ENCODE results near the gene TIMM50. TPM values are rescaled to one million over a fixed set of nuclear protein-coding genes. Genes with fewer than 3 reads are reported as not detected.

The TIMM50 gene
- total RNA-seq, 2 experiments from 2014 or later = 103 to 107 TPM

DNA sequence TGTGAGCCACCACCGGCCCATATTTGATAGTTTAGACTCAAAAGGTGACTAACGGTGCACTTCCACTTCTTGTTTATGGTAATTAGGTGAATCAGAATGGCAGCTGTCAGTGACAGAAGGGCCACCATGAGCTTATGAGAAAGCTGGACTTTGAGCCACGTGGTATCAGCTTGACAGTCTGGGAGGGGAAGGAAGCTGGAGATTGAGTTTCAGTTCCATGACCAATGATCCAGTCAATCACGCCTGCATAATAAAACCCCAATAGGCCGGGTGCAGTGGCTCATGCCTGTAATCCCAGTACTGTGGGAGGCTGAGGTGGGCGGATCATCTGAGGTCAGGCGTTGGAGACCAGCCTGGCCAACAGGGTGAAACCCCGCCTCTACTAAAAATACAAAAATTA is 43.9 kb downstream of the TIMM50 start:
- H3K27me3 Mint-ChIP-seq (ENCODE audit: low read depth) = no peaks in the 10 kb centered on the region
- CTCF ChIA-PET = interaction anchor here (0.9 to 1.6 kb wide), 4 partner anchors 8 to 50 kb away, joined by 3 to 5 read pairs (median 4); partner anchors contain the start of gene EID2B
- no peaks in the 10 kb centered on the region for H3K36me3 Mint-ChIP-seq (ENCODE audit: low read depth)
- DNase-seq = no peak
- H3K27ac Mint-ChIP-seq = no peak overlapping the region
- intact Hi-C loops (cut with micrococcal nuclease) = no loop called here
- H3K9me3 Mint-ChIP-seq = no peaks in the 10 kb centered on the region
- no peak overlapping the region for H3K4me3 Mint-ChIP-seq
- peaks cover 13% of the 10 kb centered on the region for H3K4me1 Mint-ChIP-seq (ENCODE audit: low read depth)

DNA sequence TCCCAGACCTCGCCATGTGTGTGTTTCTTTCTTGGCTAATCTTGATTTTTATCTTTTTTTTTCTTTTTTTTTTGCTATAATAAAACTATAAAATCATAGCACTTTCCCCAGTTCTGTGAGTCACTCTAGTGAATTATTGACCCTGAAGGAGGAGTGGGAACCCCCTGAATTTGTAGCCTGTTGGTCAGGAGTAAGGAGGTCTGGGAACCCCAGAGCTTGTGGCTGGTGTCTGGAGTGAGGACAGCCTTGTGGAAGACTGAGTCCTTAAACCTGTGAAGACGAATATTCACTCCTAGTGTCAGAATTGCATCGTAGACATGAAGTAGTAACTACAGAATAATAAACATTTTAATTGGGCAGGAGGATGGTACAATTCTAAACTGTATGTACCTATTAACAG is 44.6 kb downstream of the TIMM50 start:
- H3K9me3 Mint-ChIP-seq = no peaks in the 10 kb centered on the region
- no peaks in the 10 kb centered on the region for H3K27me3 Mint-ChIP-seq (ENCODE audit: low read depth)
- no peak overlapping the region for H3K27ac Mint-ChIP-seq
- peaks cover 14% of the 10 kb centered on the region for H3K4me1 Mint-ChIP-seq (ENCODE audit: low read depth)
- CTCF ChIA-PET = interaction anchor here (0.5 to 1.6 kb wide), 6 partner anchors 7 to 84 kb away, joined by 3 to 5 read pairs (median 3); partner anchors contain the start of gene EID2B
- DNase-seq = no peak
- no peaks in the 10 kb centered on the region for H3K36me3 Mint-ChIP-seq (ENCODE audit: low read depth)
- H3K4me3 Mint-ChIP-seq = no peak overlapping the region
- intact Hi-C loops (cut with micrococcal nuclease) = no loop called here

DNA sequence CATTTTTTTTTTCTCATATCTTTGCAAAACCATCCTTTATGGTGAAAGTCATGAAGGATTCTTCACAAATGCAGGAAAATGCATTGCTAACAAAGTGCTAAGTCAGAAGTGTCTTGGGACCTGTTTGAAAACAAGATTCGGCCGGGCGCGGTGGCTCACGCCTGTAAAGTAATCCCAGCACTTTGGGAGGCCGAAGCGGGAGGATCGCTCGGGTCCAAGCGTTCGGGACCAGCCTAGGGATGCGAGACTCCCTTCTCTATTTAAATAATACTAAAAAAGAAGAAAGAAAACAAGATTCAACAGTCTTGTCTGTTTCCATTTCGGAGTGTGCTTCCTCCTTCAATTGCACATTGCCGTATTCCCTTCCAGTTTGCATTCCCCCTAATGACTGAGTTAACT is 51.2 kb downstream of the TIMM50 start:
- CTCF ChIA-PET = interaction anchor here (0.6 to 4.2 kb wide), 14 partner anchors 7 to 145 kb away, joined by 3 to 61 read pairs (median 5); partner anchors contain the start of genes DLL3 and RPS16
- peaks cover 25% of the 10 kb centered on the region for H3K4me1 Mint-ChIP-seq (ENCODE audit: low read depth)
- peak overlapping the region; percentile 70 for H3K27ac Mint-ChIP-seq
- H3K4me3 Mint-ChIP-seq = peak overlapping the region; percentile 93
- H3K27me3 Mint-ChIP-seq (ENCODE audit: low read depth) = no peaks in the 10 kb centered on the region
- no peak for DNase-seq
- intact Hi-C loops (cut with micrococcal nuclease) = loop anchor here (1.0 to 10.0 kb wide), 7 partner anchors 8 to 407 kb away; partner anchors contain the start of genes EID2, PAK4 and TIMM50
- peaks cover 1% of the 10 kb centered on the region for H3K36me3 Mint-ChIP-seq (ENCODE audit: low read depth)
- H3K9me3 Mint-ChIP-seq = no peaks in the 10 kb centered on the region

DNA sequence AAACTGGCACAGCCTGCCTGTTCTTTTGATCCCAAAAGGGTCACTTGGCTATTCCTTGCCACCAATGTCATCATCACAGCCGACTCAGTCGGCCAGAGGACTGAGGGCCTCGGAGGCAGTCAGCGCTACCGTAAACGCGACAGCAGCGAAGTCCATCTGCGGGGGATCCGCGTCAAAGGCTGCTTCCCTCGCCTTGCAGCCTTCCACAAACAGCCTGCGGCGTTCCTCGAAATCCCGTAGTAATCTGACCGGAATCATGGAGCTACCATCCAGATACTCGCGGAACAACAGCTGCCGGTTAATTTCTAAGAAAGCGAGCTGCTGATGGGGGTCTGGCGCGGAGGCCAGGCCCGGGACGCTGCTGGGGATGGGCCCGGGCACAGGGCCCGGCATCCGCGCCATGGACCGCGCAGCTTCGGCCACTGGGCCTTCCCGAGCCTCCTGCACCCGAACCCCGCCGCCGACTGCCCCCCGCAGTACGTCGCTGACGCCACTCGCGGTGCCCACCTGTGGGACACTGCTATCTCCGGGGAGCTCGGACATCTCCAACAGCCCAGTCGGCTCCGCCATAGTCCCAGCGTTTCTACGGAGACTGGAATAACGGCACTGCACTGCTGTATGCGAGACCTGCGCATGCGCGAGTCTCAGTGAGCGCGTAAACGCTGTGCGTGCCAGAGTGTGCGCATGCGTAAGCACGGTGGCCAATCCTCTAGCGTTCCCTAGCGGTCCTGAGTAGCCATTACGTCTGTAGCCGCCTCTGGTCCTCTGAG is 51.8 kb downstream of the TIMM50 start, which contains the start of gene EID2B:
Gene EID2B (minus strand): TSS at position 620 of the 770 bp plus-strand sequence. CDS start 50 bp downstream, at position 570.
- intact Hi-C loops (cut with micrococcal nuclease) = loop anchor here (1.0 to 10.0 kb wide), 8 partner anchors 8 to 408 kb away; partner anchors contain the start of genes DLL3, EID2, PAK4 and TIMM50
- Mint-ChIP-seq H3K9me3 (no peaks in the 10 kb centered on the region), H3K4me3 (peak within 1 kb of the TSS; percentile 93), H3K27me3 (ENCODE audit: low read depth) (no peaks in the 10 kb centered on the region), H3K36me3 (ENCODE audit: low read depth) (peaks cover 1% of the 10 kb centered on the region), H3K4me1 (ENCODE audit: low read depth) (peaks cover 29% of the 10 kb centered on the region), H3K27ac (peak within 1 kb of the TSS; percentile 81)
- peak; percentile 96 for DNase-seq
- CTCF ChIA-PET = interaction anchor here (0.6 to 4.2 kb wide), 26 partner anchors 8 to 663 kb away, joined by 3 to 61 read pairs (median 4); partner anchors contain the start of genes DLL3 and RPS16

DNA sequence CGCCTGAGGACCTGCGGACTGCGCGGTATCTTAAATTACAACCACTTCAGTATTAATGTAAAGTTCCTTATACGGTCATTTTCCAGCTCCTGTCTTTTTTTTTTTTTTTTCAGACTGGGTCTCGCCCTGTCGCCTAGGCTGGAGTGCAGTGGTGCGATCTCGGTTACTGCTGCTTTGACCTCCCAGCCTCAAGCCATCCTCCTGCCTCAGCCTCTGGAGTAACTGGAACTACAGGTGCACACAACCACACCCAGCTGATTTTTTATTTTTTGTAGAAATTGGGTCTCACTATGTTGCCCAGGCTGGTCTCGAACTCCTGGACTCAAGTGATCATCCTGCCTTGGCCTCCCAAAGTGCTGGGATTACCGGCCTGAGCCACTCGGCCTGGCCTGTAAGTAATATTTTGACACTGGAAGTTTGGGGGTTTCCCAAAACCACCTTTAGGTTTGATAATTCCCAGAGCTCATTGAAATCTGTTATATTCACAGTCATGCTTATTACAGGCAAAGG is 52.4 kb downstream of the TIMM50 start:
- Mint-ChIP-seq H3K4me1 (ENCODE audit: low read depth) (peaks cover 36% of the 10 kb centered on the region), H3K4me3 (peak overlapping the region; percentile 93), H3K27me3 (ENCODE audit: low read depth) (no peaks in the 10 kb centered on the region), H3K9me3 (no peaks in the 10 kb centered on the region), H3K27ac (no peak overlapping the region), H3K36me3 (ENCODE audit: low read depth) (peaks cover 3% of the 10 kb centered on the region)
- CTCF ChIA-PET = interaction anchor here (0.6 to 4.2 kb wide), 20 partner anchors 10 to 664 kb away, joined by 3 to 61 read pairs (median 5); partner anchors contain the start of genes DLL3 and RPS16
- DNase-seq = no peak
- intact Hi-C loops (cut with micrococcal nuclease) = loop anchor here (1.0 to 10.0 kb wide), 5 partner anchors 35 to 408 kb away; partner anchors contain the start of genes DLL3, PAK4 and TIMM50

DNA sequence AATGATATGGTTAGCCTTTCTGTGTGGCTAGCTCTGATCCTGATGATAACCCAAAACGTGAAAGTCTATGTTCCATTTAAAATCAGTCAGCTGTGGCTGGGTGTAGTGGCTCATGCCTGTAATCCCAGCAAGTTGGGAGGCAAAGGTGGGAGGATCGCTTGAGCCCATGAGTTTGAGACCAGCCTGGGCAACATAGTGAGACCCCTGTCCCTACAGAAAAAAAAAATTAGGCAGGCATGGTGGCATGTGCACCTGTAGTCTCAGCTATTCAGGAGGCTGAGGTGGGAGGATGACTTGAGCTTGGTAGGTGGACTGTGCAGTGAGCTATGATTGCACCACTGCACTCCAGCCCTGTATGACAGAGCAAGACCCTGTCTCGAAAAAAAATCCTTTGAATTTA is 53.2 kb downstream of the TIMM50 start:
- Mint-ChIP-seq H3K4me3 (no peak overlapping the region), H3K27me3 (ENCODE audit: low read depth) (no peaks in the 10 kb centered on the region), H3K4me1 (ENCODE audit: low read depth) (peaks cover 36% of the 10 kb centered on the region), H3K27ac (no peak overlapping the region), H3K36me3 (ENCODE audit: low read depth) (peaks cover 8% of the 10 kb centered on the region), H3K9me3 (no peaks in the 10 kb centered on the region)
- DNase-seq = no peak
- intact Hi-C loops (cut with micrococcal nuclease) = loop anchor here (1.0 to 10.0 kb wide), 5 partner anchors 35 to 409 kb away; partner anchors contain the start of genes DLL3, PAK4 and TIMM50
- CTCF ChIA-PET = interaction anchor here (0.7 to 4.2 kb wide), 14 partner anchors 9 to 141 kb away, joined by 3 to 61 read pairs (median 6); partner anchors contain the start of genes DLL3 and RPS16

DNA sequence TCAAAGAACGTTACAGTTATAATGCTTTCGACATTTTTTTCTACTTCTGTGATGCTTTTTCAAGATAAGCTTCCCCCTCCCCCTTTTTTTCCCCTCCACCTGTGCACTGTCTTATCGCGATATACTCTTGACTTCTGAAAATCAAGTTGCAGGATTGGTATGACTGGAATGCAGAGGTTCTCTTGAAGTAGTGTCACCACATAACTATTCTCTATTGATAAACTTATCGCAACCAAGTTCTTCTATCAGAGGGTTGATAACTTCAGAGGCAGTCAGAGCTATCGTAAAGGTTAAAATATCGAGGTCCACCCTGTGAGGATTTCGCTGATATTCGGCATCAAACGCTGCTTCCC is 58.5 kb downstream of the TIMM50 start:
- DNase-seq = peak; percentile 25
- peaks cover 10% of the 10 kb centered on the region for H3K36me3 Mint-ChIP-seq (ENCODE audit: low read depth)
- H3K4me1 Mint-ChIP-seq (ENCODE audit: low read depth) = peaks cover 55% of the 10 kb centered on the region
- CTCF ChIA-PET = interaction anchor here (1.3 kb wide), 1 partner anchor 99 kb away, joined by 4 read pairs; no protein-coding TSS in a partner anchor
- peak overlapping the region; percentile 94 for H3K27ac Mint-ChIP-seq
- H3K9me3 Mint-ChIP-seq = no peaks in the 10 kb centered on the region
- H3K4me3 Mint-ChIP-seq = peak overlapping the region; percentile 91
- intact Hi-C loops (cut with micrococcal nuclease) = loop anchor here (10.0 kb wide), 1 partner anchor 324 kb away; no protein-coding TSS in a partner anchor
- H3K27me3 Mint-ChIP-seq (ENCODE audit: low read depth) = no peaks in the 10 kb centered on the region

DNA sequence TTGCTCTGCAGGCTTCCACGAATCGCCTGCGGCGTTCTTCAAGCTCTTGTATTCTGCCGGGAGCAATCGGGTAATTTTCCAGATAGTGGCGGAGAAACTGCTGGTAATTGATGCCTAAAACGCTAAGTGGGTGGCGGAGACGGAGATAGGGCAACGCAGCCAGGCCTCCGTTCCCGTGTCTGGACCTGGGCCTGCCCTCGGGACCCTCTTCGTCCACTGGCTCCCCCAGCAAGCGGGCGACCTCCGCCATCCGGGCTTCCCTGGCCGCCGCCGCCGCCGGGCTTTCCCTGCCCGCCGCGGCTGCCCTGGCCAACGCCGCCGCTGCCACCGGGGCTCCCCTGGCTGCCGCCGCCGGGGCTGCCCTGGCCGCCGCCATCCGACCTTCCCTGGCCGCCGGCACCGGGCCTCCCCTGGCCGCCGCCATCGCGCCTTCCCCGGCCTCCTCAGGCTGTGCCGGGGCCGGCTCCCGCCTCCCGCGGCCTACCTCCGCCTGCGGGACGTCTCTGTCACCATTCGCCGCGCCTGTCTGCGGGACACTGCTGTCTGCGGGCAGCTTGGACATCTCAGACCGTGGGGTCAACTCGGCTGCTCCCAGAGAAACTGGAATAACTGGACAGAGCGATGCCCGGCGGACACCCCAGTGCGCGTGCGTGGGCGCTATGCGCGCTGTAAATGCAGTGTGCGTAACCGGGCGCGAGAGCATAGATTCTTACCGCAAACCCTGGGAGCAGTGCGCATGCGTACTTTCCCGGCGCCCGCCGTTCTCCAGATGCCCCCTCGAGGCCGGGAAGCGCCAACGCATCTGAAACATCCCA is 59.1 kb downstream of the TIMM50 start, which contains the start of gene EID2:
Gene EID2 (minus strand): TSS at position 644 of the 815 bp plus-strand sequence. CDS start 82 bp downstream, at position 562.
- intact Hi-C loops (cut with micrococcal nuclease) = loop anchor here (1.0 to 10.0 kb wide), 7 partner anchors 7 to 325 kb away; partner anchors contain the start of genes EID2B, FBL, GMFG and PLEKHG2
- CTCF ChIA-PET = interaction anchor here (1.1 to 3.3 kb wide), 4 partner anchors 65 to 133 kb away, joined by 3 to 19 read pairs (median 4); no protein-coding TSS in a partner anchor
- H3K4me3 Mint-ChIP-seq = peak within 1 kb of the TSS; percentile 93
- H3K9me3 Mint-ChIP-seq = no peaks in the 10 kb centered on the region
- H3K27ac Mint-ChIP-seq = peak within 1 kb of the TSS; percentile 97
- H3K36me3 Mint-ChIP-seq (ENCODE audit: low read depth) = peaks cover 10% of the 10 kb centered on the region
- no peaks in the 10 kb centered on the region for H3K27me3 Mint-ChIP-seq (ENCODE audit: low read depth)
- peaks cover 61% of the 10 kb centered on the region for H3K4me1 Mint-ChIP-seq (ENCODE audit: low read depth)
- DNase-seq = peak; percentile 97

DNA sequence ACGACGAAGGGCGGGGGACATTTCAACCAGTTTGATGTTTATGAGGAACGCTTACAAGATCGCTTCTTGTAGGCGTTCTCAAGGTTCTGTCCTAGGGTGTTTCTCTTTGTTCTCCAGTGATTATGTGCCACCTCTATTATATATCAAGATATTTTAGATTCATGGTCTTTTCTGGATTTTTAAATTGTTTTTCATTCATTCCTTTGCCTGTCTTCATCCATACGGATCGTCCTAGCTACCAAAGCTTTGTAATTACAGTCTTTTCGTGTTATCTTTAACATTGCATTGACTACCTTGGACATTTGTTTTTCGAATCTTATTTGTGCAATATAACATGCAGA is 59.7 kb downstream of the TIMM50 start:
- intact Hi-C loops (cut with micrococcal nuclease) = loop anchor here (1.0 to 10.0 kb wide), 6 partner anchors 8 to 304 kb away; partner anchors contain the start of genes EID2B, FBL, GMFG and PLEKHG2
- peak overlapping the region; percentile 93 for H3K4me3 Mint-ChIP-seq
- CTCF ChIA-PET = interaction anchor here (0.7 to 3.3 kb wide), 5 partner anchors 37 to 132 kb away, joined by 3 to 19 read pairs (median 3); no protein-coding TSS in a partner anchor
- H3K27ac Mint-ChIP-seq = peak overlapping the region; percentile 97
- H3K36me3 Mint-ChIP-seq (ENCODE audit: low read depth) = peaks cover 10% of the 10 kb centered on the region
- H3K27me3 Mint-ChIP-seq (ENCODE audit: low read depth) = no peaks in the 10 kb centered on the region
- DNase-seq = no peak
- no peaks in the 10 kb centered on the region for H3K9me3 Mint-ChIP-seq
- peaks cover 64% of the 10 kb centered on the region for H3K4me1 Mint-ChIP-seq (ENCODE audit: low read depth)
